K562 treated with DMSO at 1 percent for 12 hours (cell line): ENCODE measurements around the gene KRT75. TPM values are rescaled to one million over a fixed set of nuclear protein-coding genes. Genes with fewer than 3 reads are reported as not detected.

Experiments used
- total RNA-seq: library from RNA; unstranded; fragments of 300-600 nt; gene quantifications from 2 replicates; pipeline ENCODE4 v1.2.3, GENCODE V29; 2022; ENCODE audit not compliant: insufficient read depth

KRT75 gene
- total RNA-seq: not detected in 2 replicates

DNA sequence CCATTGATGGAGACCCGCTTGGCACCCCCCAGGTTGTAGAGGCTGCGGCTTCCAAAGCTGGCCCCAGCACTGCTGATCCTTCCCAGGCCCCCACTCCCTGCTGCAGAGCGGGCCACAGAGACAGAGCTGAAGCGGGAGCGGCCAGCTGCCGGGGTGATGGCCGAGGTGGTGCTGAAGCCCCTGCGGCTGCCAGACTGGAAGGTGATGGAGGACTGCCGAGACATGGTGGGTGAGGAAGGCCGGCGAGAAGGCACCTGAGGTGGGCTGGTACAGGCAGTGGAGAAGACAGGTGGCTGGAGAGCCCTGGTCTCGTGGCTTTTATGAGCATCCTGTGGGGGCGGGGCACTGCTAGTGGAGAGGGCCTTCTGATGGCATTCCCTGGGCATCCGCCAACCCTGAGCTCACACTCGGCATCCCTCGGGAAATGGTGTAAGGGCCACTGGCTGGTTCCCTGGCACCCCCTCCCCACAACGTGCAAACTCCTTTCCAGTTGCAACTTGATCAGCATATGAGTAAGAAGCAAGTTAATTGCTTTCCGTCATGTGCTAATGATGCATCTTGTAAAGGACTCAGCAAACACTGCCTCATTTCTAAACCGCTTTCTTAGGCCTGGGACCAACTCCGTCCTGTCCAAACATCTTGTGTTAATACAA lies at the start of gene KRT75:
Gene KRT75 (minus strand): TSS at position 291 of the 653 bp plus-strand sequence. CDS start 67 bp downstream, at position 224.

DNA sequence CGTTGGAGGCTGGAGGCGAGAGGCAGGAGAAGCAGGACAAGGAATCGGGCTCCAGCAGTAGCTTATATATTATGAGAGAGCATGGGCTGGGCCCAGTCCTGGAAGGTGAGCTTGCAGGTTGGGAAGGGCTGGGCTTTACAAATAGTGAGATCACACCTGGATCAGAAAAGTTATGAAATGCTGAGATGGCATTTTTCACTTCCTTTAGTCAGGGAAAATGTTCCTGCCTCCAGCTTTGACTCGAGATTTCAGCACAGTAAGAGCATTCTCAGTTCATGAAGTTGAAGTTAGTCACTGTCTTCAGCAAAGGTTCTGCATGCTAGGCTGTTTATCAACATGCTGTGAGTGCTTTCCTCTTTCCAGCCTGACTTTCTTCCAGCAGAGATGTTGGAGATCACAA lies 39.6 kb upstream of the KRT75 start, which contains the start of gene KRT6C:
Gene KRT6C (minus strand): TSS at position 38 of the 400 bp plus-strand sequence. CDS start 68 bp downstream, outside the sequence.

DNA sequence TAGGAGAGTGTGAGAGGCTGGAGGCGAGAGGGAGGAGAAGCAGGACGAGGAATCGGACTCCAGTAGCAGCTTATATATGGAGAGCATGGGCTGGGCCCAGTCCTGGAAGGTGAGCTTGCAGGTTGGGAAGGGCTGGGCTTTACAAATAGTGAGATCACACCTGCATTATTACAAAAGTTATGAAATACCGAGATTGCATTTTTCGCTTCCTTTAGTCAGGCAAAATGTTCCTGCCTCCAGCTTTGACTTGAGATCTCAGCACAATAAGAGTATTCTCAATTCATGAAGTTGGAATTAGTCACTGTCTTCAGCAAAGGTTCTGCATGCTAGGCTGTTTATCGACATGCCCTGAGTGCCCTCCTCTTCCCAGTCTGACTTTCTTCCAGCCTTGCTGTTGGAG lies 17.9 kb upstream of the KRT75 start, which contains the start of gene KRT6B:
Gene KRT6B (minus strand): TSS at position 46 of the 400 bp plus-strand sequence. CDS start 68 bp downstream, outside the sequence.

DNA sequence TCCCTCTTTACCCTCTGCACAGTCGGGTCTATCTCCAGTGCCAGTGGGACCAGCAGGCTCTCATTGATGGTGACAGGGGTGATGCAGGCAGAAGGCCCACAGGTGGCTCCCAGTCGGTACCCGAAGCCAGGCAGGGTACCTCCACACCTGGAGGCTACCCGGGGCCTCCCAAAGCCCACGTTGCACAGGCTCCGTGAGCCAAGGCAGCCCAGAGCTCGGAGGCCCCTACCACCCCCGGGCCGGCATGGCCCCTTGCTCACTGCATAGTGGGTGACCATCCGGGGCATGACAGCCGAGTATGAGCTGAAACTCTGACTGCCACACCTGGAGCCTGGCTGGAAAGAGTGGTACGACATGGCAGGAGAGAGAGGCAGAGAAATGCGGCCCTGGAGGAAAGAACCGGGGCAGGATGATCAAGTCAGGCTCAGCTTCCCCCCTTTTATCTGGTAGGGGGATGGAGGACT lies 28.2 kb downstream of the KRT75 start, which contains the start of gene KRT82:
Gene KRT82 (minus strand): TSS at position 414 of the 464 bp plus-strand sequence. CDS start 58 bp downstream, at position 356.

DNA sequence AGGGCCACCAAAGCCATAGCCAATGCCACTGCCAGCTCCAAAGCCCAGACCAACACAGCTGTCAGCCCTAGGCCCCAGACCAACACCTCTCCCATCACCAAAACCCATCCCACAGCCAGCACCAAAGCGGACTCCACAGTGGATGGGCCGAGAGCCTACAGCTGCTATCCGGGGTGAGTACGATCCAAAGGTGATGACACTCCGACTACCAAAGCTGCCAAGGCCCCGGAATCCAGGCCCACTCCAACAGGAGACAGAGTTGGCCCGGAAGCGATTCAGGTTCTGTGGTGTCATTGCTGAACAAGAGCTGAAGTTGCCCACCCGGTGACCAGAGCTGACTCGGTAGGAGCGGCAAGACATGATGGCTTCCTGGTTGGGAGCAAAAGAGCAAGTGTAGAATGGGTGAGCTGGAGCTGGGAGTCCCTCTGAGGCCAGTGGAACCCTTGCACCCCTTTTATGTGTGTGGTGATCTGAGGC lies 48.9 kb downstream of the KRT75 start, which contains the start of gene KRT84:
Gene KRT84 (minus strand): TSS at position 427 of the 477 bp plus-strand sequence. CDS start 67 bp downstream, at position 360.

Other genes with a start within 250 kb of the KRT75 start
- not detected in 2 replicates for gene KRT80, start 242.4 kb downstream of the KRT75 start, total RNA-seq
- gene KRT7, start 201.1 kb downstream of the KRT75 start, total RNA-seq: not detected in 2 replicates
- not detected in 2 replicates for gene KRT86, start 159.7 kb downstream of the KRT75 start, total RNA-seq
- gene KRT81, start 142.8 kb downstream of the KRT75 start, total RNA-seq: 0.33 TPM in 1 of 2 replicates, not detected in the other
- gene KRT83, start 113.0 kb downstream of the KRT75 start, total RNA-seq: not detected in 2 replicates
- not detected in 2 replicates for gene KRT85, start 66.9 kb downstream of the KRT75 start, total RNA-seq
- gene KRT84, start 48.7 kb downstream of the KRT75 start, total RNA-seq: not detected in 2 replicates
- gene KRT82, start 28.0 kb downstream of the KRT75 start, total RNA-seq: not detected in 2 replicates
- gene KRT6B, start 17.8 kb upstream of the KRT75 start, total RNA-seq: not detected in 2 replicates
- gene KRT6C, start 39.4 kb upstream of the KRT75 start, total RNA-seq: not detected in 2 replicates
- gene KRT6A, start 58.9 kb upstream of the KRT75 start, total RNA-seq: not detected in 2 replicates
- gene KRT5, start 86.0 kb upstream of the KRT75 start, total RNA-seq: not detected in 2 replicates
- not detected in 2 replicates for gene KRT71, start 118.8 kb upstream of the KRT75 start, total RNA-seq
- not detected in 2 replicates for gene KRT74, start 139.5 kb upstream of the KRT75 start, total RNA-seq
- not detected in 2 replicates for gene KRT72, start 167.1 kb upstream of the KRT75 start, total RNA-seq
- gene KRT73, start 184.2 kb upstream of the KRT75 start, total RNA-seq: not detected in 2 replicates
- gene KRT2, start 217.8 kb upstream of the KRT75 start, total RNA-seq: 0.26 TPM in 1 of 2 replicates, not detected in the other
- gene KRT1, start 246.0 kb upstream of the KRT75 start, total RNA-seq: not detected in 2 replicates